DMS114 treated with DMSO at 0.1 percent for 48 hours (cell line): Measurements from ENCODE around the gene TBC1D19.
"Not testable (repeated sequence)": the region's sequence is repeated elsewhere in the genome, so short reads cannot be mapped to it uniquely, and the experiment has no call there.

Experiments
- DNase-seq: peaks from one replicate; lab custom pipeline; 2025; ENCODE audit not compliant: unreplicated experiment; lab: John Stamatoyannopoulos, UW

The TBC1D19 gene

GRCh38 chr4:26583865-26584652 lies at the start of gene TBC1D19:
Gene TBC1D19, plus strand, starts transcription at chr4:26584084. Its CDS starts 110 bp downstream, at chr4:26584194.
- DNase-seq: peak; percentile 75

GRCh38 chr4:26542991-26543390 lies 40.9 kb upstream of the TBC1D19 start:
- DNase-seq: no peak

- DNase-seq: no peak
These were observed 39.5 kb upstream of the TBC1D19 start for GRCh38 chr4:26544421-26544820.

GRCh38 chr4:26548379-26548778 lies 35.5 kb upstream of the TBC1D19 start:
- DNase-seq: not testable (repeated sequence)

- DNase-seq: no peak
These were observed 26.7 kb upstream of the TBC1D19 start for GRCh38 chr4:26557164-26557563.

- DNase-seq: no peak
These were observed 25.6 kb upstream of the TBC1D19 start for GRCh38 chr4:26558166-26558895.

GRCh38 chr4:26566133-26566532 lies 17.8 kb upstream of the TBC1D19 start:
- no peak for DNase-seq

GRCh38 chr4:26568446-26568994 lies 15.4 kb upstream of the TBC1D19 start:
- DNase-seq: no peak

GRCh38 chr4:26570596-26570995 lies 13.3 kb upstream of the TBC1D19 start:
- no peak for DNase-seq

GRCh38 chr4:26573389-26573794 lies 10.5 kb upstream of the TBC1D19 start:
- DNase-seq: no peak

- DNase-seq: no peak
These were observed 9.3 kb upstream of the TBC1D19 start for GRCh38 chr4:26574563-26574962.

- DNase-seq: no peak
These were observed 7.6 kb upstream of the TBC1D19 start for GRCh38 chr4:26576231-26576739.

GRCh38 chr4:26577066-26577465 lies 6.8 kb upstream of the TBC1D19 start:
- no peak for DNase-seq

- DNase-seq: no peak
These were observed 4.7 kb upstream of the TBC1D19 start for GRCh38 chr4:26579169-26579568.

- DNase-seq: not testable (repeated sequence)
These were observed 2.5 kb upstream of the TBC1D19 start for GRCh38 chr4:26581341-26581740.

- DNase-seq: peak; percentile 67
These were observed 383 bp upstream of the TBC1D19 start for GRCh38 chr4:26583538-26583864.

GRCh38 chr4:26584725-26585124 lies 841 bp downstream of the TBC1D19 start:
- no peak for DNase-seq

GRCh38 chr4:26589705-26590104 lies 5.8 kb downstream of the TBC1D19 start:
- no peak for DNase-seq

GRCh38 chr4:26590639-26591038 lies 6.8 kb downstream of the TBC1D19 start:
- DNase-seq: no peak

GRCh38 chr4:26593557-26593956 lies 9.7 kb downstream of the TBC1D19 start:
- DNase-seq: not testable (repeated sequence)

GRCh38 chr4:26594371-26594770 lies 10.5 kb downstream of the TBC1D19 start:
- no peak for DNase-seq

GRCh38 chr4:26594778-26595177 lies 10.9 kb downstream of the TBC1D19 start:
- DNase-seq: no peak
